GM12891 (cell line): ENCODE data around the gene PTRH2.
A peak's percentile ranks its signal among the peaks of the same experiment; 100 is the strongest.

Source experiments
- DNase-seq: peaks from one replicate; pipeline ENCODE4 v3.0.0; 2011; ENCODE audit warnings: low spot score; ENCODE audit not compliant: insufficient read length
- FAIRE-seq: peaks from 2 replicates; lab custom pipeline; 2011; peaks lifted over from hg19 to GRCh38; lab: Jason Lieb, UNC
- PAX5 ChIP-seq: IDR thresholded peaks from 2 replicates; pipeline ENCODE4 v1.6.1; 2011; ENCODE audit warnings: low read length, moderate library complexity, mild to moderate bottlenecking; ENCODE audit not compliant: insufficient read depth, severe bottlenecking
- POLR2A ChIP-seq: IDR thresholded peaks from 2 replicates; pipeline ENCODE4 v1.6.1; 2011; ENCODE audit warnings: low read depth, low read length, control low read depth
- POLR2AphosphoS5 ChIP-seq: IDR thresholded peaks from 2 replicates; pipeline ENCODE4 v1.6.1; 2011; ENCODE audit warnings: low read depth, low read length, control low read depth
- POU2F2 ChIP-seq: IDR thresholded peaks from 2 replicates; pipeline ENCODE4 v1.6.1; 2011; ENCODE audit warnings: low read depth, mild to moderate bottlenecking, control low read depth, low read length, moderate library complexity
- SPI1 ChIP-seq: IDR thresholded peaks from 2 replicates; pipeline ENCODE4 v1.6.1; 2011; ENCODE audit warnings: low read depth, low read length, control low read depth
- TAF1 ChIP-seq: IDR thresholded peaks from 2 replicates; pipeline ENCODE4 v1.6.1; 2011; ENCODE audit warnings: low read depth, low read length, control low read depth

PTRH2 gene

DNA sequence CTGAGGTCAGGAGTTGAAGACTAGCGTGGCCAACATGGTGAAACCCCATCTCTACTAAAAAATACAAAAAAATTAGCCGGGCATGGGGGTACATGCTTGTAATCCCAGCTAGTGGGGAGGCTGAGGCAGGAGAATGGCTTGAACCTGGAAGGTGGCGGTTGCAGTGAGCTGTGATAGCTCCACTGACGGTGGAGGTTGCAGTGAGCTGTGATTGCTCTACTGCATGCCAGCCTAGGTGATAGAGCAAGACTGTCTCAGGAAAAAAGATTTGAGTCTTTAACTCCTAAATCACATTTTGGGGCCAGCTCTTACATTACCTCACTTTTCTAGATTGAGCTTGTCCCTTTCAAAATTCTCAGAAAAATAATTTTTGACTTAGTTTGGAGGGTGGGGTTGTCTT is 15.4 kb upstream of the PTRH2 start:
- no peak for DNase-seq
- TF ChIP-seq PAX5: no peak
- TF ChIP-seq POLR2AphosphoS5: no peak
- no peak for TF ChIP-seq SPI1
- TF ChIP-seq POLR2A: no peak
- TF ChIP-seq TAF1: no peak
- TF ChIP-seq POU2F2: no peak
- no peak for FAIRE-seq

DNA sequence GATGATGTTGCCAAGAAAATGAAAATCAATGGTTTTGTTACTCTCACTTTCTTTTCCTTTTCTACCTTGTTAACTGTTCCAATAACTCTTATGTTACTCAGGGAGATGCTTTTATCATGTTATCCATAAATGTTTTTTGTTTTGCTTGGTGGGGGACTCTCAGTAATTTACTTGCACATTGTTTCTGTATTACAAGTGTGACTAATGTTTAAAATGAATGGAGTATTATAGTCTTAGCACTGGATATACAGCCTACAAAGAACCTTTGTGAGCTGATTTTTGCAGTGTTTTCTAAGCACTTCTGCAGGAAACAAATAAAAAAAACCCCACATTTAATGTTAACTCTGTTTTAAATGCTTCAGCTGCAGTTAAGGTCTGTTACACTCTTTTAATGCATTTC is 12.3 kb upstream of the PTRH2 start:
- FAIRE-seq: no peak
- DNase-seq: no peak
- TF ChIP-seq TAF1 (no peak), POU2F2 (no peak), PAX5 (no peak), POLR2AphosphoS5 (no peak), SPI1 (no peak), POLR2A (no peak)

DNA sequence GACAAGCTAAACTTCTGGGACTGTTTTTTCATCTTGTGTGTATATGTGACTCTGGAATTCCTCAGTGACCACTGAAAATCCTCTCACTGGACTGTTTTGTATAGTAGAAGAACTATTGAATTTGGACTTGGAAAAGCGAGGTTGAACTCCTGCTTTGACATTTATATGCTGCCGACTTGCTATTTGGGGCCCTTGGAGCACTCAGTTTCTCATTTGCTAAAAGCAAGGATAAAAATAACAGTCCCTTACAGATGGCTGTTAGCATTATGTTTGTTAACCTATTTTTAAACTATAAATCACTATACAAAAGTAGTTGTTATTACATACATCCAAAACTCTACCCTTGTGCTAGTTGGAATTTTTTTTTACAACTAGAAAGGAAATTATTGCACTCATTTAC is 9.2 kb upstream of the PTRH2 start:
- FAIRE-seq: no peak
- TF ChIP-seq POLR2AphosphoS5 (no peak), SPI1 (no peak), POLR2A (no peak), POU2F2 (no peak), TAF1 (no peak), PAX5 (no peak)
- no peak for DNase-seq

DNA sequence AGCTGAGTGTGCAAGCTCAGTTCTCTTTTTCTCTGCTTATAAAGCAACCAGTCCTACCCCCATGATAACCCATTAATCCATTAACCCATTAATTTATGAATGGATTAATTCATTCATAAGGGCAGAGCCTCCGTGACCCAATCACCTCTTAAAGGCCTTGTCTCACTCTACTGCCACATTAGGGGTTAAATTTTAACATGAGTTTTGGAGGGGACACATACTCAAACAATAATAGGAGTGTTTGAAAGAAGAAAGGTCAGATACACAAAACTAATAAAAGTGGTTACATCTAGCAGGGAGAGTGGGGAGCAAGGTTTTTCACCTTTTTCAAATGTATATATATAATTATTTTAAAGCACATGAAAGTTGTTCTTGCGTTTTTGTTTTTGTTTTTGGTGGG is 7.0 kb upstream of the PTRH2 start:
- DNase-seq (no peak), FAIRE-seq (no peak)
- no peak for TF ChIP-seq TAF1
- TF ChIP-seq SPI1: no peak
- TF ChIP-seq POLR2A: no peak
- no peak for TF ChIP-seq POU2F2
- TF ChIP-seq POLR2AphosphoS5: no peak
- no peak for TF ChIP-seq PAX5

DNA sequence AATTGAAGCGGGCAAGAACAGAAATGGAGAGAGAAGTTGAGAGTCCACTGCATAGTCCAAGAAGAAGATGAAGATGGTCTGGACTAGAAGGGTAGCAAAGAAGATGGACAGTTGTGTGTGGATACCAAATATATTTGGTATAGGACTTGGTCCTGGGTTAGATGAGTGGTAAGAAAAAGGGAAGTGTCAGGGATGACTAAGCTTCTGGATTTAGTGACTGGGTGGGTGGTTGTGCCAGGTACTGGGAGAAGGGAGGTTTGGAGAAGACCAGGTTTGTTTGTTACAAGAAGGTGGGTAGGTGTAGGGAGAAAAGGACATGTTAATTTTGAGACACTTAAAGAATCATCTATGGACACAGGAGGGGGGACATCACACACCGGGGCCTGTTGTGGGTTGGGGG is 5.6 kb upstream of the PTRH2 start:
- peak; percentile 42; the same call in 1 of the 2 replicates for TF ChIP-seq SPI1
- TF ChIP-seq PAX5: no peak
- FAIRE-seq: no peak
- DNase-seq: no peak

DNA sequence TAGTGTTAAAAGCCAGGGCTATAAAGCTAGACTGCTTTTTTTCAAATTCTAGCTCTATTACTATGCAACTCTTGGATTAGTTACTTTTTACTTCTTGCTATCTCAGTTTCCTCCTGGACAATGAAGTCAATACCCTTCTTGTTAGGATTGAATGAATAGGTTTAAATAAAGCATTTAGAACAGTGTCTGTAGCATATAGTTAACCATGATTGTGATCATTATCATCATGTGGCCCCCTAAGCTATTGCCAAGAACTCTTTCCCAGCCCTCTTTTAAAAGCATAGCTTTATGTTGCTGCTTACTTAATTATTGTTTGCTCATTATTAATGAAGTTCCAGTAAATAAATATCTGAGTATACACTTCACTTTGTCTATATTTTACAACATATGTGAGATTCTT is 4.7 kb upstream of the PTRH2 start:
- DNase-seq: no peak
- no peak for FAIRE-seq
- no peak for TF ChIP-seq PAX5
- TF ChIP-seq POLR2A: no peak
- no peak for TF ChIP-seq POLR2AphosphoS5
- no peak for TF ChIP-seq TAF1
- TF ChIP-seq SPI1: no peak
- TF ChIP-seq POU2F2: no peak

DNA sequence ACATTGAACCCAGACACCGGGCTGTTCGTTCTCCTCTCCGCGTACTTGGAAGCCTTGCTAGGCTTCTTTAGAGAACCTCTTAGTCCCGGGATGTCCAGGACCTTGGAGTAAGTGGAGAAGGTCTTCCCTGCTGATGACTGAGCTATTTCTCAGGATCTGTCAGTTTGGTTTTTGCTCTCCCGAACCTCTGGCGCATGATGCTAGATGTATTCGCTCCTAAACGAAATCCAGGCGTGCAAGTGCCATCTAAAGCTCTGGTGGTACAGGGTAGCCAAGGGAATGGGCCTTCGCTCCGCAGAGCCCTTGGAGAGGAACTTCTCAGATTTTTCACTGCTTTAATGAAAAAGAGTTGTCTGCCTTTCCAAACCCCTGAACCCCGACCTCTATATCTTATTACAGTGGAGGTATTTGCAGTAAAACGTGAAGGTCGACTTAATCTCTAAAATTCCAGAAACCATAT is 771 bp upstream of the PTRH2 start:
- FAIRE-seq: no peak
- TF ChIP-seq TAF1 (no peak), POLR2AphosphoS5 (no peak), POLR2A (no peak), PAX5 (no peak), POU2F2 (no peak), SPI1 (no peak)
- peak; percentile 5 for DNase-seq

DNA sequence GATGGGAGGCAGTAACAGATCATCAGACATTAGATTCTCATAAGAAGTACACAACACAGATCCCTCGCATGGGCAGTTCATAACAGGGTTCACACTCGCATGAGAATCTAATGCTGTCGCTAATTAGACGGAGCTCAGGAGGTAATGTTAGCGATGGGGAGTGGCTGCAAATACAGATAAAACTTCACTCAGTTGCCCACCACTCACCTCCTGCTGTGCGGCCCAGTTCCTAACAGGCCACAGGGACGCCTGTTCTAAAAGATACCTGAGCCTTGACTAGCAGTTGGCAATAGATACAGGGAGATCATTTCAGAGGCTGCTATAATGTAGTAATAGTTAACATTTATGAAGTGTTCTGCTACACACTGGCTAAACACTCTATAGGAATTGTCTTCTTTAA is 4.9 kb downstream of the PTRH2 start:
- FAIRE-seq (no peak), DNase-seq (no peak)
- no peak for TF ChIP-seq POLR2AphosphoS5
- no peak for TF ChIP-seq SPI1
- no peak for TF ChIP-seq TAF1
- no peak for TF ChIP-seq PAX5
- TF ChIP-seq POLR2A: no peak
- no peak for TF ChIP-seq POU2F2

DNA sequence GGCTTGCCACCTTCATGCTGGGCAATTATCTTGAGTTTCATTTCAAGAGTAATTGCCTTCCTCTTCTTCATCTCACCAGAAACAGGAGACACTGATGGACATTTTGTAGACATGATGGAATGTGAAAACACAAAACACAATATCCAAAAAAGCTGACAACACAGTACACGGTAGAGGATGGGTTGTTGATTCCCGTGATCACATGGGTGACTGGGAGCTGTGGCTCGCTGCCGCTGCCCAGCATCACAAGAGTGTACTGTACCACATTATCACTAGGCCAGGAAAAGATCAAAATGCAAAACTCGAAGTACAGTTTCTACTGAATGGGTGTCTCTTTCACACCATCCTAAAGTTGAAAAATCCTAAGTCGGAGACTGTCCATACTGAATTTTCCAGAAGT is 7.4 kb downstream of the PTRH2 start:
- no peak for FAIRE-seq
- DNase-seq: no peak
- no peak for TF ChIP-seq POU2F2
- TF ChIP-seq SPI1: no peak
- TF ChIP-seq TAF1: no peak
- TF ChIP-seq PAX5: no peak
- no peak for TF ChIP-seq POLR2A

DNA sequence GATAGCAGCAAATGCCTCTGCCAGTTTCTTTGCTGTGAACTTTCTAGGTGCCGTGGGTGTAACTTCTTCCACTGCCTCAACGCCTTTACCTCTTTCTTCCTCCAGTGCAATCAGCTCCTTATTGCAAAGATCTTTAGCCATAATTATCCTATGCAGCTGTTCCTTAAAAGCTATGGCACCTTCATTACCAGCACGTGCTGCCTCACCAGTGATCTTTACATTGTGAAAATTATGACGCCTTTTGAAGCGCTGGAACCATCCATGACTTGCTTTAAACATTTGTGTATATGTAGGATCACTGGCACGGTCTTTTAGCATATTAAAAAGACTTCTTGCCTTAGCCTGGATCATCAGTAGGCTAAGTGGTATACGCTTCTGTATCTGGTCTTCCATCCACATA is 8.0 kb downstream of the PTRH2 start:
- no peak for FAIRE-seq
- TF ChIP-seq POLR2AphosphoS5: 0 out of 2 replicates have a peak, but pooled peaks have one; percentile 29
- TF ChIP-seq POU2F2: no peak
- no peak for DNase-seq

DNA sequence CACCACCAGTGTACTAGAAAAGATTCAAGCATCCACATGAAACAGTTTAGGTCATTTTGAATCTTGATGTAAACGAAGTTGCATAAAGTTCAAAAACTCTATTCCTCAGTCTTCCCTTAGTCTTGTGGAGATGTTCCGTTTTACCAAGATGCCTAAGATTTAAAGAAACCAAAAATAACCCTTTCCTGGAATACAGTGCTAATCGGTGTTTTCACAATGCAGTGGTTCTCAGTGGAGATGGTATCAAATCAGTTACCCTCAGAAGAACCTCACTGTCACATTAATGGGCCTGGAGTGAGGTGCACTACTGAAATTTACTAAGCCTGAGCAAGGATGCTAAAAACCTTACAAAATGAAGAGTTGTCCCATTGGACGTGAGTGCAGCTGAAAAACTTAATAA is 9.1 kb downstream of the PTRH2 start:
- no peak for DNase-seq
- TF ChIP-seq POLR2A (no peak), TAF1 (no peak)
- no peak for FAIRE-seq
